Activated CD8-positive, alpha-beta memory T cell treated with anti-CD3 and anti-CD28 coated beads, Interleukin-2, amount 50 U/mL, for 4 hours (primary cell): Measurements from ENCODE around the gene CFAP74.

Experiments used
- DNase-seq: peaks from one replicate; pipeline ENCODE4 v3.0.0-alpha.2; 2020

The CFAP74 gene

GRCh38 chr1:1914101-1914970, 89.2 kb downstream of the CFAP74 start:
- DNase-seq: no peak

GRCh38 chr1:1911350-1912041, 92.1 kb downstream of the CFAP74 start:
- DNase-seq: no peak

GRCh38 chr1:1910651-1911331, 92.8 kb downstream of the CFAP74 start:
- no peak for DNase-seq

- DNase-seq: no peak
Measured at GRCh38 chr1:1910033-1910465, 93.5 kb downstream of the CFAP74 start.

- no peak for DNase-seq
Measured at GRCh38 chr1:1908506-1908791, 95.1 kb downstream of the CFAP74 start.

- DNase-seq: no peak
Measured at GRCh38 chr1:1907098-1907736, 96.4 kb downstream of the CFAP74 start.

GRCh38 chr1:1906185-1907097, 97.1 kb downstream of the CFAP74 start:
- peak; percentile 69 for DNase-seq

- no peak for DNase-seq
Measured at GRCh38 chr1:1903224-1903623, 100.4 kb downstream of the CFAP74 start.

GRCh38 chr1:1901641-1902294, 101.8 kb downstream of the CFAP74 start:
- DNase-seq: no peak

- no peak for DNase-seq
Measured at GRCh38 chr1:1900883-1901640, 102.5 kb downstream of the CFAP74 start.

- DNase-seq: no peak
Measured at GRCh38 chr1:1899967-1900327, 103.6 kb downstream of the CFAP74 start.

GRCh38 chr1:1899266-1899966, 104.2 kb downstream of the CFAP74 start:
- no peak for DNase-seq

GRCh38 chr1:1898246-1898933, 105.2 kb downstream of the CFAP74 start:
- no peak for DNase-seq

GRCh38 chr1:1895456-1896336, 107.9 kb downstream of the CFAP74 start:
- no peak for DNase-seq

GRCh38 chr1:1895060-1895418, 108.5 kb downstream of the CFAP74 start:
- DNase-seq: no peak

GRCh38 chr1:1894354-1895059, 109.1 kb downstream of the CFAP74 start:
- no peak for DNase-seq

- no peak for DNase-seq
Measured at GRCh38 chr1:1893997-1894353, 109.6 kb downstream of the CFAP74 start.
